OCI-LY7 (cell line): ENCODE data around the gene MIEF1. TPM values are rescaled to one million over a fixed set of nuclear protein-coding genes. Genes with fewer than 3 reads are reported as not detected.

ENCODE experiments used
- BruUV-seq: library from RNA; stranded (reverse); fragments of 400-500 nt; replicated peaks from 2 replicates; lab custom pipeline; 2021; lab: Mats Ljungman, UMichigan
- CTCF ChIA-PET: fragments of 300-600 bp; sonication (Branson Sonifier 250); formaldehyde crosslinking; loops from one replicate; lab custom pipeline; 2022; ENCODE audit warnings: antibody characterized with exemption; ENCODE audit not compliant: unreplicated experiment; lab: Charles Lee
- POLR2A ChIA-PET: fragments of 300-600 bp; sonication (Branson Sonifier 250); formaldehyde crosslinking; loops from one replicate; lab custom pipeline; 2022; ENCODE audit warnings: antibody characterized with exemption; lab: Charles Lee
- DNase-seq: peaks from one replicate; pipeline ENCODE4 v3.0.0-alpha.2; 2015; ENCODE audit warnings: low spot score
- H2AFZ ChIP-seq: fragments of 200-600 bp; sonication (generic), shearing (Covaris generic); 2 replicates; pipeline ENCODE4 v1.6.1; 2014; ENCODE audit warnings: mild to moderate bottlenecking, antibody characterized with exemption, low read length, moderate library complexity
- H3K27ac ChIP-seq: fragments of 200-600 bp; sonication (generic); 2 replicates; pipeline ENCODE4 v1.5.1; 2014; ENCODE audit warnings: mixed run types, low read depth, mild to moderate bottlenecking, moderate library complexity, low read length, inconsistent platforms; ENCODE audit not compliant: poor library complexity, severe bottlenecking
- H3K36me3 ChIP-seq: fragments of 200-600 bp; sonication (generic); 2 replicates; pipeline ENCODE4 v1.6.1; 2014; ENCODE audit warnings: mild to moderate bottlenecking, antibody characterized with exemption, low read length, moderate library complexity, mixed read lengths; ENCODE audit not compliant: insufficient read depth
- H3K4me1 ChIP-seq: fragments of 200-600 bp; sonication (generic); 2 replicates; pipeline ENCODE4 v1.5.1; 2014; ENCODE audit warnings: mild to moderate bottlenecking, low read length; ENCODE audit not compliant: insufficient read depth, poor library complexity, severe bottlenecking
- H3K4me2 ChIP-seq: fragments of 200-600 bp; sonication (generic); 2 replicates; pipeline ENCODE4 v1.6.1; 2014; ENCODE audit warnings: mild to moderate bottlenecking, low read length
- H3K4me3 ChIP-seq: fragments of 200-600 bp; sonication (generic); 2 replicates; pipeline ENCODE4 v1.5.1; 2014; ENCODE audit warnings: mild to moderate bottlenecking, low read depth, low read length; ENCODE audit not compliant: poor library complexity, severe bottlenecking
- H3K79me2 ChIP-seq: fragments of 200-600 bp; sonication (generic); 2 replicates; pipeline ENCODE4 v1.6.1; 2016; ENCODE audit warnings: low read depth, mild to moderate bottlenecking, low read length, moderate library complexity, mixed read lengths; ENCODE audit not compliant: insufficient read depth
- H3K9me2 ChIP-seq: fragments of 200-600 bp; sonication (generic); 2 replicates; pipeline ENCODE4 v1.6.1; 2016; ENCODE audit warnings: mild to moderate bottlenecking, low read length, mixed read lengths; ENCODE audit not compliant: insufficient read depth
- H3K9me3 ChIP-seq: fragments of 200-600 bp; sonication (generic); 2 replicates; pipeline ENCODE4 v1.6.1; 2014; ENCODE audit warnings: mild to moderate bottlenecking, mixed run types, low read length, mixed read lengths
- H4K20me1 ChIP-seq: fragments of 200-600 bp; sonication (generic); 2 replicates; pipeline ENCODE4 v1.6.1; 2014; ENCODE audit warnings: mild to moderate bottlenecking, antibody characterized with exemption, low read length, moderate library complexity, mixed read lengths; ENCODE audit not compliant: insufficient read depth
- EZH2phosphoT487 ChIP-seq: fragments of 200-600 bp; sonication (generic); IDR thresholded peaks from 2 replicates; pipeline ENCODE4 v1.6.1; 2018; ENCODE audit warnings: low read depth, borderline replicate concordance, mild to moderate bottlenecking, mixed run types, antibody characterized with exemption, low read length, moderate library complexity, mixed read lengths
- intact Hi-C: fragments of 100-400 bp; cut with micrococcal nuclease; formaldehyde crosslinking; loops from one replicate; pipeline ENCODE4 v1.10.0; 2022; ENCODE audit not compliant: unreplicated experiment
- total RNA-seq, 2 experiments: library from RNA; depleted of rRNA in 1 of 2; stranded (reverse); fragments of >200 nt in 1 of 2; shearing (Covaris generic) in 1 of 2; gene quantifications; 2 replicates each; pipeline ENCODE4 v1.2.3, GENCODE V29; 2014 to 2022
- TF ChIP-seq, protein P1 (sequence below): fragments of 200-600 bp; sonication (generic); conservative IDR thresholded peaks from 2 replicates; pipeline ENCODE4 v1.5.1; 2014; ENCODE audit warnings: mild to moderate bottlenecking, antibody characterized with exemption, low read length, moderate library complexity, mixed read lengths

The MIEF1 gene
- total RNA-seq, 2 experiments from 2014 or later, result 32.5 to 55.0 TPM

DNA sequence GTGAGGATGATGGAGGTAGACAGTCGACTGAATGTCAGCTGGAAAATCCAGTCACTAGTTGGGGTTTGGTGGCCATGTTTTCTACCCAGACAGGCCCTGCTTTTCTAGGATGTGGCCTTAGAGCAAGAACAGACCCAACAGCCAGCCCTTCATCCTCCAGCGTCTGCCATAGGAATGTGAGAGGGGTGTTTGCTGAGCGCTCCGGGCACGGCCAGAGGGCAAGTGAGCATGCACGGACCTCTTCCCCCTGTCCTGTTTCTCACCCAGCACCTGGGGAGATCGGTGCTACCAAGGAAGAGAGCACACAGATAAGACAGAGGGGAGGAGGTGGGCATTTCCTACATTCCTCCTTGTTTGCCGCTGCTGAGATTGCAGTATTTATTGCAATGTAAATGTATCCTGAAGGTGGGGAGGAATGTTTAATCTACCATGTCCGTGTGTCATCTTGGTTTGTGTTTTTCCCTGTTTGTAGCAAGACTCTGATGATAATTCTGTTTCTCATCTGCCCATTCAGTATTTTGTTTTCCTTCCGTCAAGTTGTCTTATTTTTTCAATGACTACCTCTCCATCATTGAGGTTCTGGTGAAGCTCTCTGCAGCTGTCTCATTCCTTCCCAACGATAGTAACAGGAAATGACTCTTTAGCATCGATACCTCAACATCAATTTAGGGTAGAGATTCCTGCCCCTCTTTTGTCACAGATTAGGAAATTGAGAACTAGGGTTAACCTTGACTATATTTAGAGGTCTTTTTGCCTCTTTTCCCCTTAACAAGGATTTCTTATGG is 13.4 kb downstream of the MIEF1 start:
- no peak for TF ChIP-seq EZH2phosphoT487
- TF ChIP-seq, protein P1, sequence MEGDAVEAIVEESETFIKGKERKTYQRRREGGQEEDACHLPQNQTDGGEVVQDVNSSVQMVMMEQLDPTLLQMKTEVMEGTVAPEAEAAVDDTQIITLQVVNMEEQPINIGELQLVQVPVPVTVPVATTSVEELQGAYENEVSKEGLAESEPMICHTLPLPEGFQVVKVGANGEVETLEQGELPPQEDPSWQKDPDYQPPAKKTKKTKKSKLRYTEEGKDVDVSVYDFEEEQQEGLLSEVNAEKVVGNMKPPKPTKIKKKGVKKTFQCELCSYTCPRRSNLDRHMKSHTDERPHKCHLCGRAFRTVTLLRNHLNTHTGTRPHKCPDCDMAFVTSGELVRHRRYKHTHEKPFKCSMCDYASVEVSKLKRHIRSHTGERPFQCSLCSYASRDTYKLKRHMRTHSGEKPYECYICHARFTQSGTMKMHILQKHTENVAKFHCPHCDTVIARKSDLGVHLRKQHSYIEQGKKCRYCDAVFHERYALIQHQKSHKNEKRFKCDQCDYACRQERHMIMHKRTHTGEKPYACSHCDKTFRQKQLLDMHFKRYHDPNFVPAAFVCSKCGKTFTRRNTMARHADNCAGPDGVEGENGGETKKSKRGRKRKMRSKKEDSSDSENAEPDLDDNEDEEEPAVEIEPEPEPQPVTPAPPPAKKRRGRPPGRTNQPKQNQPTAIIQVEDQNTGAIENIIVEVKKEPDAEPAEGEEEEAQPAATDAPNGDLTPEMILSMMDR, result no peak
- intact Hi-C loops, result no loop called here
- Histone ChIP-seq H3K4me2 (peak overlapping the region; percentile 49), H2AFZ (no peak overlapping the region), H3K9me2 (no peaks in the 10 kb centered on the region), H3K36me3 (peaks cover 82% of the 10 kb centered on the region), H3K9me3 (no peaks in the 10 kb centered on the region), H3K27ac (peak overlapping the region; percentile 42), H3K4me3 (no peak overlapping the region), H3K4me1 (peaks cover 39% of the 10 kb centered on the region), H3K79me2 (peaks cover 53% of the 10 kb centered on the region), H4K20me1 (no peaks in the 10 kb centered on the region; the same call in 1 of the 2 replicates)
- ChIA-PET POLR2A (interaction anchor here (0.6 to 1.5 kb wide), 5 partner anchors 9 to 367 kb away, joined by 3 to 6 read pairs (median 4); partner anchors contain the start of gene MIEF1), CTCF (interaction anchor here (0.6 kb wide), 2 partner anchors 345 to 358 kb away, joined by 3 read pairs; no protein-coding TSS in a partner anchor)
- no TSS peak for BruUV-seq
- no peak for DNase-seq

DNA sequence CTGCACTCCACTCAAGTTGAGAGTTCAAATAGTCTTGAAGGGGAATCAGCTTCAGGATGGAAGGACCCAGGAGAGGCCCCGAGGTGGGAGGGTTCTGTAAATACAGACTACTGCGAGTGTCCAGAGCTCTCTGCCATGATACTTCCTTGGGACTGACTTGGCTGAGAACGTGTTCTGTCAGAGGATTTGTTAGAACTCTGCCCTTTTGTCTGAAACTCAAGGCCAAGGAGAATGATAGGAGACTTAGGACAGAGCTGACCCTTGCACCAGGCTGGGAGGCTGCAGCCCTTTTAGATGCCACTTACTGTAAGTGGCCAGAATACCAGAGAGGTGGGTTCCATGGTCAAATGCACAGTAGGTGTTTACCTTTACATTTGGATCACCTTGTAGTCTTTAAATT is 15.4 kb downstream of the MIEF1 start:
- no peak for DNase-seq
- POLR2A ChIA-PET, result interaction anchor here (1.1 to 1.5 kb wide), 3 partner anchors 13 to 16 kb away, joined by 3 to 5 read pairs (median 3); partner anchors contain the start of gene MIEF1

More for the DNA sequence above, 15.4 kb downstream of the MIEF1 start:
- Histone ChIP-seq H3K4me1 (peaks cover 40% of the 10 kb centered on the region), H4K20me1 (peaks cover 17% of the 10 kb centered on the region), H3K4me2 (no peak overlapping the region), H3K9me2 (no peaks in the 10 kb centered on the region), H3K79me2 (peaks cover 73% of the 10 kb centered on the region), H3K4me3 (no peak overlapping the region), H3K27ac (no peak overlapping the region), H2AFZ (no peak overlapping the region), H3K36me3 (peaks cover 82% of the 10 kb centered on the region), H3K9me3 (no peaks in the 10 kb centered on the region)
- CTCF ChIA-PET, result no interaction called here
- no TSS peak for BruUV-seq
- intact Hi-C loops, result no loop called here
- TF ChIP-seq, protein P1, result no peak
- TF ChIP-seq EZH2phosphoT487, result no peak
